Measurements from ENCODE around the gene ABCC4. TPM values are rescaled to one million over a fixed set of nuclear protein-coding genes. Genes with fewer than 3 reads are reported as not detected.

Gene ABCC4
- total RNA-seq, 1 donor from 2014 or later, result 33.4 TPM

DNA sequence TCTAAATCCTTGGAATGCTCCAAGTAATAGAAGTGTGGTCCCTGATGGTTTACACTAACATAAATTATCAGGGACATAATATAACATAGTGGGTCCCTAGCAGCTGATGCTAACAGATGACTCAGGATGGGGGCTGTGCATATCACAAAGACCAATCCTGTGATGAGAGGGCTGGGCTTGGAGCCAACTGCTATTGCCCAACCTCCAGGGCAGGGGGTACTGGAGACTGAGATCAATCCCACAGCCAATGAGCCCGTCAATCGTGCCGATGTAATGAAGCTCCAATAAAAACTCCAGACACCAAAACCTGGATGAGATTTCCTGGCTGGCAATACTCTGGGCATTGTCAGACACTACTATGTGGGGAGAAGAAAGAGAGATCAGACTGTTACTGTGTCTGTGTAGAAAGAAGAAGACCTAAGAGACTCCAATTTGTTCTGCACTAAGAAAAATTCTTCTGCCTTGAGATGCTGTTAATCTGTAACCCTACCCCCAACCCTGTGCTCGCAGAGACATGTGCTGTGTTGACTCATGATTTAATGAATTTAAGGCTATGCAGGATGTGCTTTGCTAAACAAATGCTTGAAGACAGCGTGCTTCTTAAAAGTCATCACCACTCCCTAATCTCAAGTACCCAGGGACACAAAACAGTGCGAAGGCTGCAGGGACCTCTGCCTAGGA is 33.4 kb downstream of the ABCC4 start:
- DNase-seq (ENCODE audit: low read depth), result peak; percentile 94
- TF ChIP-seq, protein P1, sequence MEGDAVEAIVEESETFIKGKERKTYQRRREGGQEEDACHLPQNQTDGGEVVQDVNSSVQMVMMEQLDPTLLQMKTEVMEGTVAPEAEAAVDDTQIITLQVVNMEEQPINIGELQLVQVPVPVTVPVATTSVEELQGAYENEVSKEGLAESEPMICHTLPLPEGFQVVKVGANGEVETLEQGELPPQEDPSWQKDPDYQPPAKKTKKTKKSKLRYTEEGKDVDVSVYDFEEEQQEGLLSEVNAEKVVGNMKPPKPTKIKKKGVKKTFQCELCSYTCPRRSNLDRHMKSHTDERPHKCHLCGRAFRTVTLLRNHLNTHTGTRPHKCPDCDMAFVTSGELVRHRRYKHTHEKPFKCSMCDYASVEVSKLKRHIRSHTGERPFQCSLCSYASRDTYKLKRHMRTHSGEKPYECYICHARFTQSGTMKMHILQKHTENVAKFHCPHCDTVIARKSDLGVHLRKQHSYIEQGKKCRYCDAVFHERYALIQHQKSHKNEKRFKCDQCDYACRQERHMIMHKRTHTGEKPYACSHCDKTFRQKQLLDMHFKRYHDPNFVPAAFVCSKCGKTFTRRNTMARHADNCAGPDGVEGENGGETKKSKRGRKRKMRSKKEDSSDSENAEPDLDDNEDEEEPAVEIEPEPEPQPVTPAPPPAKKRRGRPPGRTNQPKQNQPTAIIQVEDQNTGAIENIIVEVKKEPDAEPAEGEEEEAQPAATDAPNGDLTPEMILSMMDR (conservative IDR thresholded peaks at IDR 0.05; ENCODE audit: low read depth, low read length), result no peak
- peak overlapping the region; percentile 3 for H3K4me3 ChIP-seq (ENCODE audit: low read depth, low read length)

DNA sequence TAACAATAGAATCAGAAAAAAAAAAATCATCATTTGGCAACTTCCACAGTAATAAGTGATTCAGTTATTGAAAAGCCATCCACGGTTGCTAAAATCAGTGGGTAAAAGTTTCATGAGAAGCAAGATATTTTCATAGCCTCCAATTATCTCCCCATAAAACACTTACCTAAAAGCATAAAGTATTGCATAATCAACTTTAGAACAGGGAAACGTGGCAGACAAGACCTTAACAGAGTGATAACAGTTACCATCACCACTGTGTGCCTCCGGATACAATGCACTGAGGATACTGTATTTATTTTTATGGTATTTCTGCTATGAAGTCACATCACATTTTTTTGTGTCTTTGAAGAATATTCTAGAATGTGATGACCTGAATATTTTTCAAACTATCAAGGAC is 37.0 kb downstream of the ABCC4 start:
- TF ChIP-seq, protein P1 (conservative IDR thresholded peaks at IDR 0.05; ENCODE audit: low read depth, low read length), result no peak
- no peak overlapping the region for H3K4me3 ChIP-seq (ENCODE audit: low read depth, low read length)
- DNase-seq (ENCODE audit: low read depth), result no peak

GRCh38 chr13:95262837-95263384 is 38.3 kb downstream of the ABCC4 start:
- TF ChIP-seq, protein P1 (conservative IDR thresholded peaks at IDR 0.05; ENCODE audit: low read depth, low read length), result no peak
- DNase-seq (ENCODE audit: low read depth), result no peak
- H3K4me3 ChIP-seq (ENCODE audit: low read depth, low read length), result no peak overlapping the region

DNA sequence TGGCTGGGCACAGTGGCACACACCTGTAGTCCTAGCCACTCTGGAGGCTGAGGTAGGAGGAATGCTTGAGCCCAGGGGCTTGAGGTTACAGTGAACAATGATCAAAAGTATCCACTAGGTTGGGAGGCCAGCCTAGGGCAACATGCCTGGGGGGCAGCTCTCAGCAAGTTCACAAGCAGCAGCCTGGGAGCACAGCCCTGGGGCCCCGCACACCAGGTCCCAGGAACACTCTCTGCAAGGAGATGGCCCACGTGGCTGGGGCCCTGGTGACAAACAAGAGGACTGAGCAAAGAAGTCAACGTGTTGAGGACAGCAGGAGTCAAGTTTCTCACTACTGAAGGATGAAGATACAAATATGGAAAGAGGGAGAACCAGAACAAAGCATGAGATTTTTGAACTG is 39.3 kb downstream of the ABCC4 start:
- no peak for DNase-seq (ENCODE audit: low read depth)
- TF ChIP-seq, protein P1 (conservative IDR thresholded peaks at IDR 0.05; ENCODE audit: low read depth, low read length), result no peak
- no peak overlapping the region for H3K4me3 ChIP-seq (ENCODE audit: low read depth, low read length)

DNA sequence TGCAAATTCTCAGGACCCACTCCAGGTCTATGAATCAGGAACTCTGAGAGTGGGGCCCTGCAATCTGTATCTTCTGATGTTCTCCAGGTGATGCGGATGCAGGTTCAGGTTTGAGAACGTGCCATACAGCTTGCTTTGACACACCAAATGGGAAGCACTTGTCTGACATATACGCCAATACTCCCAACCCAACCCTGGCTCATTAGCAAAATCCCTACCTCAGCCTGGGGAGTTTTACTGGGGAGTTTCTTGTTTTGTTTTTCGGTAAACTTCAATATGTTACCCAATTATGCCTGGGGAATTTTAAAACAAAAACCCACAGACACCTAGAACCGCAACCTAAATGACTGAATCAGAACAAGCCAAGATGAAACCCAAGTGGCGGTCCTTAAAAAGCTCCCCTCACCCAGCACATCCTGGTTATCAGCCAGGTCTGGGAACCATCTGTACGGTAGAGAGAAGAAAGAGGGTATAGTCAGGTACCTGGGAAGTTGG is 41.2 kb downstream of the ABCC4 start:
- H3K4me3 ChIP-seq (ENCODE audit: low read depth, low read length), result no peak overlapping the region
- TF ChIP-seq, protein P1 (conservative IDR thresholded peaks at IDR 0.05; ENCODE audit: low read depth, low read length), result no peak
- no peak for DNase-seq (ENCODE audit: low read depth)

DNA sequence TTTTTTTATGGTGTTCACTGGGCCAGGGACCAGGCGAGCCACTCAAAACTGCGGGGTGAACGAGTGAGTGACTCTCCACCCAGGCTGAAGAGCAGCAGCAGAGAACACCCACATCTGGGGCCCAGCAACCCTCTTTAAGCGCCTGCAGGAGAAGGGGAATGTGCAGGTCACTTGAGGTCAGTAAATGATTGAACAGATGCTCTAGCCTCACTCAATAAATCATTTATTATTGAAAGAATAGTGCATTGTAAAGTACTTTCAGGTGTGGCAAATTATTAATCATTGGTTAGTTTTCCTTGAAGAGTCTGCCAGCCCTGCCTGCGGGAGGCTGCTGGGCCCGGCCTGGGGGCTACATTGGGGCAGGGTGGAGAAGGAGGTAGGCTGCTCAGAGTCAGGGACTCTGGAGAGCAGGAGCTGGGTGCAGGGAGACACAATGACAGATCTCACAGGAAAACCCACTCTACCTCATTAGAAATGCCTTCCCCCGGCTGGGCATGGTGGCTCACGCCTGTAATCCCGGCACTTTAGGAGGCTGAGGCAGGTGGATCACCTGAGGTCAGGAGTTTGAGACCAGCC is 42.5 kb downstream of the ABCC4 start:
- peak; percentile 93 for DNase-seq (ENCODE audit: low read depth)

More for the DNA sequence above, 42.5 kb downstream of the ABCC4 start:
- TF ChIP-seq, protein P1 (conservative IDR thresholded peaks at IDR 0.05; ENCODE audit: low read depth, low read length), result no peak
- no peak overlapping the region for H3K4me3 ChIP-seq (ENCODE audit: low read depth, low read length)
